GM23248 (cell line): Measurements from ENCODE around the gene MAFG. TPM values are rescaled to one million over a fixed set of nuclear protein-coding genes. Genes with fewer than 3 reads are reported as not detected.

Experiments
- DNase-seq: peaks from one replicate; pipeline ENCODE4 v3.0.0-alpha.2; 2015
- H2AFZ ChIP-seq: fragments of 200-600 bp; sonication (generic); 2 replicates; pipeline ENCODE4 v1.6.1; 2016; ENCODE audit warnings: antibody characterized with exemption
- H3F3A ChIP-seq: fragments of 200-600 bp; sonication (generic); 2 replicates; pipeline ENCODE4 v1.6.1; 2016; ENCODE audit warnings: mild to moderate bottlenecking, antibody characterized with exemption, mixed run types; ENCODE audit not compliant: insufficient read depth
- H3K27ac ChIP-seq: fragments of 200-600 bp; sonication (generic); 2 replicates; pipeline ENCODE4 v1.5.1; 2016; ENCODE audit warnings: mild to moderate bottlenecking
- H3K27me3 ChIP-seq: fragments of 200-600 bp; sonication (generic); replicated peaks from 2 replicates; pipeline ENCODE4 v1.6.1; 2016; ENCODE audit warnings: mild to moderate bottlenecking; ENCODE audit not compliant: insufficient read depth
- H3K36me3 ChIP-seq: fragments of 200-600 bp; sonication (generic); 2 replicates; pipeline ENCODE4 v1.6.1; 2016; ENCODE audit warnings: low read depth, mild to moderate bottlenecking
- H3K4me1 ChIP-seq: fragments of 200-600 bp; sonication (generic); 2 replicates; pipeline ENCODE4 v1.6.1; 2016; ENCODE audit warnings: mild to moderate bottlenecking; ENCODE audit not compliant: insufficient read depth
- H3K4me2 ChIP-seq: fragments of 200-600 bp; sonication (generic); one replicate; pipeline ENCODE4 v1.6.1; 2016; ENCODE audit warnings: mild to moderate bottlenecking; ENCODE audit not compliant: unreplicated experiment
- H3K4me3 ChIP-seq: fragments of 200-600 bp; sonication (generic); 2 replicates; pipeline ENCODE4 v1.5.1; 2016; ENCODE audit warnings: mild to moderate bottlenecking
- H3K79me2 ChIP-seq: fragments of 200-600 bp; sonication (generic); 2 replicates; pipeline ENCODE4 v1.6.1; 2016; ENCODE audit warnings: mild to moderate bottlenecking; ENCODE audit not compliant: insufficient read depth
- H3K9ac ChIP-seq: fragments of 200-600 bp; sonication (generic); 2 replicates; pipeline ENCODE4 v1.6.1; 2016; ENCODE audit warnings: mild to moderate bottlenecking
- H3K9me2 ChIP-seq: fragments of 200-600 bp; sonication (generic); 2 replicates; pipeline ENCODE4 v1.6.1; 2016; ENCODE audit warnings: mixed run types, mild to moderate bottlenecking, moderate library complexity; ENCODE audit not compliant: insufficient read depth
- H3K9me3 ChIP-seq: fragments of 200-600 bp; sonication (generic); one replicate; pipeline ENCODE4 v1.6.1; 2017; ENCODE audit warnings: low read depth
- H4K20me1 ChIP-seq: fragments of 200-600 bp; sonication (generic); 2 replicates; pipeline ENCODE4 v1.6.0; 2016; ENCODE audit not compliant: insufficient read depth
- EZH2 ChIP-seq: fragments of 200-600 bp; sonication (generic); IDR thresholded peaks from 2 replicates; pipeline ENCODE4 v1.6.1; 2018; ENCODE audit warnings: antibody characterized with exemption, mild to moderate bottlenecking; ENCODE audit not compliant: insufficient read depth, poor library complexity, severe bottlenecking
- EZH2phosphoT487 ChIP-seq: fragments of 200-600 bp; sonication (generic); IDR thresholded peaks from 2 replicates; pipeline ENCODE4 v1.6.1; 2018; ENCODE audit warnings: antibody characterized with exemption, moderate library complexity, mild to moderate bottlenecking, low read depth; ENCODE audit not compliant: insufficient read depth
- WGBS, 2 experiments: methylation state at CpG; one replicate each; pipeline ENCODE4 v1.1.6; 2015 to 2017; ENCODE audit warnings: low lambda C conversion rate in 2 of 2, low coverage in 1 of 2; ENCODE audit errors: missing lambda C conversion rate in 2 of 2; 5-methylcytosine and 5-hydroxymethylcytosine counted together
- in situ Hi-C: fragments of 300-500 bp; cut with MboI; formaldehyde crosslinking; loops from 2 replicates; pipeline ENCODE4 v1.15.0; 2020
- polyA plus RNA-seq: library from polyadenylated mRNA; unstranded; fragments of >200 nt; fragmentation: Nextera tagmentation; extraction: Ambion mirVana; gene quantifications from 2 replicates; pipeline ENCODE4 v1.2.1, GENCODE V29; 2016
- total RNA-seq: library from RNA; depleted of rRNA; stranded (reverse); fragments of >200 nt; shearing (Covaris generic); gene quantifications from 2 replicates; pipeline ENCODE4 v1.2.3, GENCODE V29; 2014

MAFG gene
- total and polyA plus RNA-seq, 2 experiments from 2014 or later, result 5.0 to 19.8 TPM

DNA sequence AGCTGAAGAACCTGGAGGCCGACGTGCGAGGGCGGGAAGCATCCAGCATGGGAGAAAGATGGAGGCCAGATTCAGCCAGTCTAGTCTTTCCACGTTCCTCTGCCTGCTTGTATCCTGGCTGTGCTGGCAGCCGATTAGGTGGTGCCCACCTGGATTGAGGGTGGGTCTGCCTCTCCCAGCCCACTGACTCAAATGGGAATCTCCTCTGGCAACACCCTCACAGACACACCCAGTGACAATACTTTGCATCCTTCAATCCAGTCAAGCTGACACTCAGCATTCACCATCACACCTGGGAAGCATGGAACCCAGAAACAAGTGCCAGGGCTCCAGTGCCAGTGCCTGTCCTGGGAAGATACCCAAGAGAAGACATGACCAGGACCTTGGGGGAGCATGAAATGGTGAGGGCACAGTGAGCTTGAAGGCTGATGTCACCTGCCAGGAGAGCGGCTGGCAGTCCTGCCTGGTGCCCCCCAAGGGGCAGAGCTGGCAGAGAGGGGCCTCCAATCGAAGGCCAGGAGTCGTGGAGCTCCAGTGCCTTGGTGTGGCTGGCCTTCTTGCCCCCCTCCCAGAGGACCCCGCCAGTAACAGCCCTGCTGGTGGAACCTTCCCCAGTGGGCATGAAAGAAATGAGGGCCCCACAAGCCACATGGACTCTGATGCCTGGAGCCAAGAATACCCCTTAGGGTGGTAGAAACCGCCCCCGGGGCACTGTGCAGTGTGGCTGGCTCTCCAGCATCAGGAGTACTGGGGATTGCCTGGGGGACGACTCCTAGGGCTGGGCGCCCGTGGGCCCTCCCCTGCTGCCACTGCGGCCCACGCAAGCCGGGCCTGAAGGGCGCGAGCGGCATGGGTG lies 26.1 kb downstream of the MAFG start:
- no peaks in the 10 kb centered on the region for H3K9me2 ChIP-seq
- TF ChIP-seq EZH2 (no peak), EZH2phosphoT487 (no peak)
- no peak overlapping the region for H3K27ac ChIP-seq
- in situ Hi-C loops, result no loop called here
- no peaks in the 10 kb centered on the region for H4K20me1 ChIP-seq
- peak overlapping the region; percentile 62 for H3K4me3 ChIP-seq
- peak overlapping the region; percentile 36; the same call in 1 of the 2 replicates for H3K9ac ChIP-seq
- DNase-seq, result no peak
- peaks cover 34% of the 10 kb centered on the region for H3F3A ChIP-seq
- 0 out of 2 replicates have a peak, but pooled peaks cover under 1% of the 10 kb centered on the region for H3K79me2 ChIP-seq
- H3K9me3 ChIP-seq, result no peaks in the 10 kb centered on the region
- no peaks in the 10 kb centered on the region for H3K27me3 ChIP-seq
- no peaks in the 10 kb centered on the region for H3K36me3 ChIP-seq
- 0 out of 2 replicates have a peak overlapping the region, but pooled peaks have one; percentile 54 for H2AFZ ChIP-seq
- H3K4me2 ChIP-seq, result no peak overlapping the region
- peaks cover 20% of the 10 kb centered on the region for H3K4me1 ChIP-seq
- 46% methylated on average over 19 to 20 of the region's 21 CpGs for WGBS, 2 experiments

DNA sequence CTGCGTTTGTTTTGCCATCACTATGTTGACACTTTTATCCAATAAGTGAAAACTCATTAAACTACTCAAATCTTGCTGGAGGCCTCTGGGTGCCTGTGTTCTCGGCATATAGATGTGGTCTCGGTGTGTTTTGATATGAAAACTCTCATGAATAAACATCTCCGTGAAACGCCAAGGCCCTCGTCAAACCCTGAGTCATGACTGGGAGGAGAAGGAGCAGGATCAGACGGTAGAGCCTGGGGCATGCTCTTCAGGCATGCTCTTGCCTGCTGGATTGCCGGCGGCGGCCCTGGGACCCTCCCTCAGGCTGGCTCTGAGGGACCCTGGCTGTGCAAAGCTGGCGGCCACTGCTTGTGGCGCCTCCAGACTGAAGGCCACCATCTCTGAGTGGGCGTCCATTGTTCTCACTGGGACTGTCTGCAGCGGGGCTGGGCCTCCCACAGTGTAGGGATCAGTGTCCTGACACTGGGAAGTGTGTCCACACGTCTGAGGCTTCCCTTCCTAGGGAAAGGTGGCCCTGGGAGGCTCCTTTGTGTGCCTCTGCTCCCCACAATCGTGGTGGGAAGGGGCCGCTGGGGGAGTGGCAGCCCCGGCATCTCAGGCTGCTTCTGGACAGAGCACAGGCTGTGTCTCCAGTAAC lies 27.2 kb downstream of the MAFG start:
- Histone ChIP-seq H3K9me3 (no peaks in the 10 kb centered on the region), H3K27ac (no peak overlapping the region), H3K27me3 (no peaks in the 10 kb centered on the region), H3K36me3 (peaks cover 4% of the 10 kb centered on the region; the same call in 1 of the 2 replicates), H3K9me2 (no peaks in the 10 kb centered on the region), H3F3A (peaks cover 45% of the 10 kb centered on the region), H3K79me2 (peaks cover 5% of the 10 kb centered on the region; the same call in 1 of the 2 replicates), H4K20me1 (no peaks in the 10 kb centered on the region), H3K9ac (no peak overlapping the region), H3K4me3 (no peak overlapping the region), H3K4me1 (peaks cover 20% of the 10 kb centered on the region), H3K4me2 (no peak overlapping the region), H2AFZ (no peak overlapping the region)
- WGBS, 2 experiments, result 79 to 83% methylated on average over 18 of the region's 18 CpGs
- in situ Hi-C loops, result no loop called here
- TF ChIP-seq EZH2phosphoT487, result no peak
- TF ChIP-seq EZH2, result no peak
- no peak for DNase-seq

DNA sequence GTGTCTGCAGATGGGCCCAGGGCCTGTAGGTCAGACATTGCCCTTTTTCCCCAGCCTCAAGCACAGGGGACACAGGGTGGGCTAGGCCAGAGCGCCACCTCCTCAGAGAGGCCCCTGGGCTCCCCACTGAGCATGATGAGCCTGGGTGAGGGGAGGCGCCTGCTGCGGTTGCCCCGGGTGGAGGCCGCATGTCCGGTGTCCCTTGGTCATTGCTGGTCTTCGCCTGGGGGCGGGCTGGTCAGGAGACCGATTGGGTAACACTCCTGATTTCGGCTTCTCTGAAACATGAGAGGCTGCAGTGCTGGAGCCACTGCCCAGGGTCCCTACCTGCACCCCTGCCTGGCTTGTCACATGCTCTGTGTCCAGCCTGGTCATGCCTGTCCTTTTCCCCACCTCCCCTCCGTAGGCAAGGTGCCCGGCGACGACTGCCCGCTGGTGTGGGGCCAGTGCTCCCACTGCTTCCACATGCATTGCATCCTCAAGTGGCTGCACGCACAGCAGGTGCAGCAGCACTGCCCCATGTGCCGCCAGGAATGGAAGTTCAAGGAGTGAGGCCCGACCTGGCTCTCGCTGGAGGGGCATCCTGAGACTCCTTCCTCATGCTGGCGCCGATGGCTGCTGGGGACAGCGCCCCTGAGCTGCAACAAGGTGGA lies 27.9 kb downstream of the MAFG start:
- Histone ChIP-seq H3K9ac (peak overlapping the region; percentile 70; the same call in 1 of the 2 replicates), H3K4me1 (peaks cover 20% of the 10 kb centered on the region), H3K27ac (peak overlapping the region; percentile 96), H3K36me3 (peaks cover 4% of the 10 kb centered on the region; the same call in 1 of the 2 replicates), H3K4me2 (no peak overlapping the region), H3K9me3 (no peaks in the 10 kb centered on the region), H3K4me3 (no peak overlapping the region), H3F3A (peaks cover 47% of the 10 kb centered on the region), H3K27me3 (no peaks in the 10 kb centered on the region), H4K20me1 (no peaks in the 10 kb centered on the region), H3K79me2 (peaks cover 7% of the 10 kb centered on the region; the same call in 1 of the 2 replicates), H3K9me2 (no peaks in the 10 kb centered on the region), H2AFZ (no peak overlapping the region)
- no peak for DNase-seq
- in situ Hi-C loops, result no loop called here
- no peak for TF ChIP-seq EZH2
- TF ChIP-seq EZH2phosphoT487, result no peak
- 94 to 95% methylated on average over 20 to 22 of the region's 22 CpGs for WGBS, 2 experiments

DNA sequence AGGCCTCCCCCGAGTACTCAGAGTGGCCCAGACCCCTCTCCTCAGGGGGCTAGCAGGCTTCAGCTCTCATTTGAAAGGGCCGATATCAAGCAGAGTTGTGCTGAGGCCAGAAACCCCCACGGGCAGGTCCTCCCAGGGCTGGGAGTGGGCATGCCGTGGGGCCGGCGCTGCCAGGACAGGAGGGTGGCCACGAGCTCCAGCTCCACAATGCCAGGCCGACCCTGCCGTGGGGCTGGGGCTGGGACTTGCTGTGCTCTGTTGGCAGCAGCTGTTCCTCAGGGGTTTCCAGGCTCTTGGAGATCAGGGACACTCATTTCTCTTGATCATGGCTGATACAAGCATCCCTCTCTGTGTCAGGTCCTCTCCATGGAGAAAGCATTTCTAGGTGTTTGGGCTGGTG lies 28.6 kb downstream of the MAFG start:
- Histone ChIP-seq H3K4me2 (peak overlapping the region; percentile 47), H3K27ac (peak overlapping the region; percentile 96)

More for the DNA sequence above, 28.6 kb downstream of the MAFG start:
- DNase-seq, result no peak
- TF ChIP-seq EZH2 (no peak), EZH2phosphoT487 (no peak)
- Histone ChIP-seq H3K9me2 (no peaks in the 10 kb centered on the region), H3K27me3 (no peaks in the 10 kb centered on the region), H3K9ac (peak overlapping the region; percentile 70), H3K4me1 (peaks cover 20% of the 10 kb centered on the region), H3F3A (peaks cover 47% of the 10 kb centered on the region), H3K36me3 (peaks cover 4% of the 10 kb centered on the region; the same call in 1 of the 2 replicates), H3K4me3 (no peak overlapping the region), H3K9me3 (no peaks in the 10 kb centered on the region), H3K79me2 (peaks cover 13% of the 10 kb centered on the region), H4K20me1 (no peaks in the 10 kb centered on the region), H2AFZ (no peak overlapping the region)
- 88 to 89% methylated on average over 8 to 9 of the region's 9 CpGs for WGBS, 2 experiments
- in situ Hi-C loops, result no loop called here
